IPS-11a (cell line): Measurements from ENCODE around the gene CHRNA3.
A peak's percentile ranks its signal among the peaks of the same experiment; 100 is the strongest.
"Not testable (repeated sequence)": the region's sequence is repeated elsewhere in the genome, so short reads cannot be mapped to it uniquely, and the experiment has no call there.

ENCODE experiments used
- H3K4me3 ChIP-seq: one replicate; pipeline ENCODE4 v1.5.1; 2013; ENCODE audit warnings: low read depth, low read length, control low read depth

Gene CHRNA3

GRCh38 chr15:78619022-78619950 lies 1.5 kb downstream of the CHRNA3 start:
- no peak overlapping the region for H3K4me3 ChIP-seq

GRCh38 chr15:78618490-78618934 lies 2.3 kb downstream of the CHRNA3 start:
- no peak overlapping the region for H3K4me3 ChIP-seq

GRCh38 chr15:78618064-78618463 lies 2.7 kb downstream of the CHRNA3 start:
- no peak overlapping the region for H3K4me3 ChIP-seq

GRCh38 chr15:78617516-78617915 lies 3.3 kb downstream of the CHRNA3 start:
- no peak overlapping the region for H3K4me3 ChIP-seq

- no peak overlapping the region for H3K4me3 ChIP-seq
Observed at GRCh38 chr15:78617076-78617475, 3.7 kb downstream of the CHRNA3 start.

- H3K4me3 ChIP-seq, result no peak overlapping the region
Observed at GRCh38 chr15:78616506-78616905, 4.3 kb downstream of the CHRNA3 start.

- H3K4me3 ChIP-seq, result no peak overlapping the region
Observed at GRCh38 chr15:78615151-78615589, 5.6 kb downstream of the CHRNA3 start.

- no peak overlapping the region for H3K4me3 ChIP-seq
Observed at GRCh38 chr15:78614021-78614420, 6.8 kb downstream of the CHRNA3 start.

- H3K4me3 ChIP-seq, result not testable (repeated sequence)
Observed at GRCh38 chr15:78609551-78609950, 11.2 kb downstream of the CHRNA3 start.

- H3K4me3 ChIP-seq, result no peak overlapping the region
Observed at GRCh38 chr15:78605680-78606079, 15.1 kb downstream of the CHRNA3 start.

- H3K4me3 ChIP-seq, result no peak overlapping the region
Observed at GRCh38 chr15:78605201-78605600, 15.6 kb downstream of the CHRNA3 start.

- H3K4me3 ChIP-seq, result no peak overlapping the region
Observed at GRCh38 chr15:78604420-78604819, 16.4 kb downstream of the CHRNA3 start.

GRCh38 chr15:78603467-78603866 lies 17.3 kb downstream of the CHRNA3 start:
- H3K4me3 ChIP-seq, result no peak overlapping the region

GRCh38 chr15:78599189-78599588 lies 21.6 kb downstream of the CHRNA3 start:
- no peak overlapping the region for H3K4me3 ChIP-seq

- H3K4me3 ChIP-seq, result no peak overlapping the region
Observed at GRCh38 chr15:78598348-78598747, 22.4 kb downstream of the CHRNA3 start.

GRCh38 chr15:78597583-78597982 lies 23.2 kb downstream of the CHRNA3 start:
- no peak overlapping the region for H3K4me3 ChIP-seq

GRCh38 chr15:78574944-78575343 lies 45.9 kb downstream of the CHRNA3 start:
- H3K4me3 ChIP-seq, result no peak overlapping the region

- H3K4me3 ChIP-seq, result no peak overlapping the region
Observed at GRCh38 chr15:78573416-78573815, 47.4 kb downstream of the CHRNA3 start.

GRCh38 chr15:78571382-78571781 lies 49.4 kb downstream of the CHRNA3 start:
- no peak overlapping the region for H3K4me3 ChIP-seq

GRCh38 chr15:78570710-78571109 lies 50.1 kb downstream of the CHRNA3 start:
- H3K4me3 ChIP-seq, result no peak overlapping the region

GRCh38 chr15:78567531-78567930 lies 53.3 kb downstream of the CHRNA3 start:
- no peak overlapping the region for H3K4me3 ChIP-seq

GRCh38 chr15:78565951-78566774 lies 54.6 kb downstream of the CHRNA3 start:
- peak overlapping the region; percentile 83 for H3K4me3 ChIP-seq
